Measurements from ENCODE around the gene KLF2. TPM values are rescaled to one million over a fixed set of nuclear protein-coding genes. Genes with fewer than 3 reads are reported as not detected.

Gene KLF2
- total and polyA plus RNA-seq, 2 donors (not counting 1 experiment from before 2014, with no cell fraction given): 242 to 3,965 TPM

- no peaks in the 10 kb centered on the region for H3K9me3 ChIP-seq (ENCODE audit: control extremely low read depth in 1 of 3, control insufficient read depth in 2 of 3, insufficient read depth in 1 of 3, low read length in 2 of 3)
- ATAC-seq (ENCODE audit: low read depth) (no peak), DNase-seq (peak; percentile 46)
- H3K79me2 ChIP-seq (ENCODE audit: control insufficient read depth, insufficient read depth, low read length): peaks cover 17% of the 10 kb centered on the region
- H3K36me3 ChIP-seq (replicated peaks in 1 of 2; ENCODE audit: control extremely low read depth in 1 of 2, control insufficient read depth in 1 of 2, extremely low read depth in 1 of 2, insufficient read depth in 2 of 2, low read length in 1 of 2): no peaks in the 10 kb centered on the region
- no peak overlapping the region for H3K9ac ChIP-seq (ENCODE audit: low read length)
- Mint-ChIP-seq H3K4me1 (peaks cover 51% of the 10 kb centered on the region), H3K27ac (peak overlapping the region; percentile 63), H3K27me3 (no peaks in the 10 kb centered on the region), H3K9me3 (ENCODE audit: insufficient read depth) (peaks cover 2% of the 10 kb centered on the region), H3K4me3 (no peak overlapping the region)
- CTCF ChIA-PET: interaction anchor here (1.4 to 1.7 kb wide), 3 partner anchors 9 to 71 kb away, joined by 3 to 6 read pairs (median 6); no protein-coding TSS in a partner anchor
- intact Hi-C loops (cut with micrococcal nuclease): no loop called here
- no peaks in the 10 kb centered on the region for H3K27me3 ChIP-seq (replicated peaks in 1 of 4; ENCODE audit: control extremely low read depth in 1 of 4, control insufficient read depth in 3 of 4, insufficient read depth in 4 of 4, low read length in 3 of 4)
- H4K20me1 ChIP-seq (ENCODE audit: control insufficient read depth, insufficient read depth, low read length, poor library complexity, severe bottlenecking): no peaks in the 10 kb centered on the region
- no peak overlapping the region for H3K27ac ChIP-seq (ENCODE audit: low read length in 2 of 2)
- TF ChIP-seq EZH2 (IDR thresholded peaks at IDR 0.05; ENCODE audit: borderline replicate concordance, insufficient read depth, low read depth, low read length, poor library complexity, severe bottlenecking) (no peak), CTCF (IDR thresholded peaks at IDR 0.05) (no peak)
- H3K4me2 ChIP-seq (replicated peaks; ENCODE audit: low read depth, low read length, poor library complexity, severe bottlenecking): peak overlapping the region; percentile 43
- POLR2A ChIA-PET: interaction anchor here (0.6 to 1.2 kb wide), 6 partner anchors 9 to 225 kb away, joined by 3 to 8 read pairs (median 4); no protein-coding TSS in a partner anchor
- 8% methylated on average over 7 of the region's 7 CpGs for WGBS (ENCODE audit: insufficient coverage)
- no peak overlapping the region for H2AFZ ChIP-seq (ENCODE audit: insufficient read depth, low read depth, low read length, poor library complexity, severe bottlenecking)
- no peak overlapping the region for H3K4me3 ChIP-seq (ENCODE audit: control extremely low read depth in 1 of 5, extremely low read depth in 1 of 5, insufficient read depth in 1 of 5, low read depth in 2 of 5, low read length in 4 of 5)
- peaks cover 28 to 57% of the 10 kb centered on the region in 2 donors for H3K4me1 ChIP-seq (ENCODE audit: control insufficient read depth in 2 of 2, insufficient read depth in 2 of 2, low read length in 2 of 2)
These were observed 5.1 kb upstream of the KLF2 start for GRCh38 chr19:16319481-16319880.

- H3K27me3 Mint-ChIP-seq: no peaks in the 10 kb centered on the region
- ChIA-PET CTCF (interaction anchor here (2.7 kb wide), 1 partner anchor 62 kb away, joined by 9 read pairs; no protein-coding TSS in a partner anchor), POLR2A (interaction anchor here (0.6 to 3.3 kb wide), 5 partner anchors 16 to 72 kb away, joined by 4 to 19 read pairs (median 7); no protein-coding TSS in a partner anchor)
- H3K9me3 ChIP-seq (ENCODE audit: control extremely low read depth in 1 of 3, control insufficient read depth in 2 of 3, insufficient read depth in 1 of 3, low read length in 2 of 3): no peaks in the 10 kb centered on the region
- TF ChIP-seq EZH2 (IDR thresholded peaks at IDR 0.05; ENCODE audit: borderline replicate concordance, insufficient read depth, low read depth, low read length, poor library complexity, severe bottlenecking) (no peak), CTCF (IDR thresholded peaks at IDR 0.05) (no peak)
- 100% methylated on average over 1 of the region's 3 CpGs for WGBS (ENCODE audit: insufficient coverage)
- DNase-seq (no peak), ATAC-seq (ENCODE audit: low read depth) (no peak)
- H3K27ac ChIP-seq (ENCODE audit: low read length in 2 of 2): no peak overlapping the region
- peaks cover 0 to 3% of the 10 kb centered on the region in 2 experiments for H3K36me3 ChIP-seq (replicated peaks in 1 of 2; ENCODE audit: control extremely low read depth in 1 of 2, control insufficient read depth in 1 of 2, extremely low read depth in 1 of 2, insufficient read depth in 2 of 2, low read length in 1 of 2)
- H3K9ac ChIP-seq (ENCODE audit: low read length): no peak overlapping the region
- H4K20me1 ChIP-seq (ENCODE audit: control insufficient read depth, insufficient read depth, low read length, poor library complexity, severe bottlenecking): peaks cover 11% of the 10 kb centered on the region
- no peak overlapping the region for H3K27ac Mint-ChIP-seq
- no peaks in the 10 kb centered on the region for H3K27me3 ChIP-seq (replicated peaks in 1 of 4; ENCODE audit: control extremely low read depth in 1 of 4, control insufficient read depth in 3 of 4, insufficient read depth in 4 of 4, low read length in 3 of 4)
- intact Hi-C loops (cut with micrococcal nuclease): loop anchor here (5.0 kb wide), 2 partner anchors 34 to 124 kb away; partner anchors contain the start of gene AP1M1
- no peak overlapping the region for H3K4me2 ChIP-seq (replicated peaks; ENCODE audit: low read depth, low read length, poor library complexity, severe bottlenecking)
- H3K79me2 ChIP-seq (ENCODE audit: control insufficient read depth, insufficient read depth, low read length): peaks cover 30% of the 10 kb centered on the region
- peaks cover 49% of the 10 kb centered on the region for H3K4me1 Mint-ChIP-seq
- H3K4me3 Mint-ChIP-seq: no peak overlapping the region
- H3K4me3 ChIP-seq (ENCODE audit: control extremely low read depth in 1 of 5, extremely low read depth in 1 of 5, insufficient read depth in 1 of 5, low read depth in 2 of 5, low read length in 4 of 5): no peak overlapping the region
- H3K9me3 Mint-ChIP-seq (ENCODE audit: insufficient read depth): peaks cover 2% of the 10 kb centered on the region
- peaks cover 28 to 54% of the 10 kb centered on the region in 2 donors for H3K4me1 ChIP-seq (ENCODE audit: control insufficient read depth in 2 of 2, insufficient read depth in 2 of 2, low read length in 2 of 2)
- no peak overlapping the region for H2AFZ ChIP-seq (ENCODE audit: insufficient read depth, low read depth, low read length, poor library complexity, severe bottlenecking)
These were observed 3.6 kb upstream of the KLF2 start for GRCh38 chr19:16320987-16321386.

Data from B cell (primary cell).